ENCODE data around the gene ZFP82. TPM values are rescaled to one million over a fixed set of nuclear protein-coding genes. Genes with fewer than 3 reads are reported as not detected.

ZFP82 gene
- total RNA-seq, 1 experiment from 2014 or later = not detected

GRCh38 chr19:36409841-36410240 is 8.6 kb downstream of the ZFP82 start:
- H3K4me1 ChIP-seq (ENCODE audit: control insufficient read depth in 1 of 2, insufficient read depth in 2 of 2, low read length in 2 of 2) = no peaks in the 10 kb centered on the region
- POLR2A ChIA-PET = no interaction called here
- CTCF ChIA-PET = no interaction called here

More at GRCh38 chr19:36409841-36410240, 8.6 kb downstream of the ZFP82 start:
- Histone ChIP-seq H3K9me3 (ENCODE audit: control insufficient read depth in 1 of 2, insufficient read depth in 1 of 2, low read depth in 1 of 2, low read length in 2 of 2) (peaks cover 11 to 14% of the 10 kb centered on the region in 2 experiments; a peak in 3 of 4 replicates), H3K9ac (ENCODE audit: low read length) (no peak overlapping the region), H3K36me3 (ENCODE audit: control insufficient read depth in 1 of 2, insufficient read depth in 2 of 2, low read length in 2 of 2) (no peaks in the 10 kb centered on the region), H3K4me2 (ENCODE audit: low read length) (no peak overlapping the region), H4K20me1 (ENCODE audit: insufficient read depth) (no peaks in the 10 kb centered on the region), H2AFZ (ENCODE audit: low read depth, low read length, poor library complexity, severe bottlenecking) (no peak overlapping the region), H3K4me3 (replicated peaks in 1 of 2; ENCODE audit: low read depth in 1 of 2, low read length in 2 of 2) (no peak overlapping the region), H3K9me2 (ENCODE audit: insufficient read depth) (no peaks in the 10 kb centered on the region), H3K27me3 (ENCODE audit: insufficient read depth, low read length) (no peaks in the 10 kb centered on the region), H3K79me2 (ENCODE audit: insufficient read depth, low read length) (no peaks in the 10 kb centered on the region), H3K27ac (ENCODE audit: low read depth, low read length) (no peak overlapping the region)
- RAD21 ChIA-PET (ENCODE audit: low non-redundant PET in 1 of 2, low total read pairs in 2 of 2, uncharacterized antibody in 2 of 2, unreplicated experiment in 2 of 2) = no interaction called here
- intact Hi-C loops (cut with micrococcal nuclease) = no loop called here
- no peak for TF ChIP-seq RAD21 (IDR thresholded peaks at IDR 0.05; ENCODE audit: low read depth)
- TF ChIP-seq, protein P1, sequence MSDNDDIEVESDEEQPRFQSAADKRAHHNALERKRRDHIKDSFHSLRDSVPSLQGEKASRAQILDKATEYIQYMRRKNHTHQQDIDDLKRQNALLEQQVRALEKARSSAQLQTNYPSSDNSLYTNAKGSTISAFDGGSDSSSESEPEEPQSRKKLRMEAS (IDR thresholded peaks at IDR 0.05) = no peak
- TF ChIP-seq EGR1 (IDR thresholded peaks at IDR 0.05; ENCODE audit: low read depth) = no peak
- no peak for TF ChIP-seq ELF1 (IDR thresholded peaks at IDR 0.05; ENCODE audit: borderline replicate concordance, low read depth)
- TF ChIP-seq SRF (IDR thresholded peaks at IDR 0.05; ENCODE audit: low read depth) = no peak
- TF ChIP-seq, protein P2, sequence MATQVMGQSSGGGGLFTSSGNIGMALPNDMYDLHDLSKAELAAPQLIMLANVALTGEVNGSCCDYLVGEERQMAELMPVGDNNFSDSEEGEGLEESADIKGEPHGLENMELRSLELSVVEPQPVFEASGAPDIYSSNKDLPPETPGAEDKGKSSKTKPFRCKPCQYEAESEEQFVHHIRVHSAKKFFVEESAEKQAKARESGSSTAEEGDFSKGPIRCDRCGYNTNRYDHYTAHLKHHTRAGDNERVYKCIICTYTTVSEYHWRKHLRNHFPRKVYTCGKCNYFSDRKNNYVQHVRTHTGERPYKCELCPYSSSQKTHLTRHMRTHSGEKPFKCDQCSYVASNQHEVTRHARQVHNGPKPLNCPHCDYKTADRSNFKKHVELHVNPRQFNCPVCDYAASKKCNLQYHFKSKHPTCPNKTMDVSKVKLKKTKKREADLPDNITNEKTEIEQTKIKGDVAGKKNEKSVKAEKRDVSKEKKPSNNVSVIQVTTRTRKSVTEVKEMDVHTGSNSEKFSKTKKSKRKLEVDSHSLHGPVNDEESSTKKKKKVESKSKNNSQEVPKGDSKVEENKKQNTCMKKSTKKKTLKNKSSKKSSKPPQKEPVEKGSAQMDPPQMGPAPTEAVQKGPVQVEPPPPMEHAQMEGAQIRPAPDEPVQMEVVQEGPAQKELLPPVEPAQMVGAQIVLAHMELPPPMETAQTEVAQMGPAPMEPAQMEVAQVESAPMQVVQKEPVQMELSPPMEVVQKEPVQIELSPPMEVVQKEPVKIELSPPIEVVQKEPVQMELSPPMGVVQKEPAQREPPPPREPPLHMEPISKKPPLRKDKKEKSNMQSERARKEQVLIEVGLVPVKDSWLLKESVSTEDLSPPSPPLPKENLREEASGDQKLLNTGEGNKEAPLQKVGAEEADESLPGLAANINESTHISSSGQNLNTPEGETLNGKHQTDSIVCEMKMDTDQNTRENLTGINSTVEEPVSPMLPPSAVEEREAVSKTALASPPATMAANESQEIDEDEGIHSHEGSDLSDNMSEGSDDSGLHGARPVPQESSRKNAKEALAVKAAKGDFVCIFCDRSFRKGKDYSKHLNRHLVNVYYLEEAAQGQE (IDR thresholded peaks at IDR 0.05; ENCODE audit: low read depth) = no peak
- TF ChIP-seq, protein P3, sequence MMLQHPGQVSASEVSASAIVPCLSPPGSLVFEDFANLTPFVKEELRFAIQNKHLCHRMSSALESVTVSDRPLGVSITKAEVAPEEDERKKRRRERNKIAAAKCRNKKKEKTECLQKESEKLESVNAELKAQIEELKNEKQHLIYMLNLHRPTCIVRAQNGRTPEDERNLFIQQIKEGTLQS (IDR thresholded peaks at IDR 0.05) = no peak
- no peak for TF ChIP-seq TCF7L2 (IDR thresholded peaks at IDR 0.05; ENCODE audit: borderline replicate concordance, extremely low read depth, insufficient read depth, insufficient read length)
- TF ChIP-seq EZH2phosphoT487 (IDR thresholded peaks at IDR 0.05; ENCODE audit: borderline replicate concordance) = no peak
- no peak for TF ChIP-seq FOSL1 (IDR thresholded peaks at IDR 0.05; ENCODE audit: low read depth)
- no peak for TF ChIP-seq JUND (IDR thresholded peaks at IDR 0.05)
- TF ChIP-seq POLR2AphosphoS5 (IDR thresholded peaks at IDR 0.05; ENCODE audit: low read depth, low read length) = no peak
- no peak for TF ChIP-seq ZFX (IDR thresholded peaks at IDR 0.05)
- no peak for TF ChIP-seq SIN3A (IDR thresholded peaks at IDR 0.05; ENCODE audit: low read depth)
- DNase-seq (ENCODE audit: low read depth, low spot score) (no peak), ATAC-seq (no peak)
- BruUV-seq (replicated peaks) = no TSS peak
